Adrenal gland (tissue), 12 donors: ENCODE measurements around the gene KLF11. TPM values are rescaled to one million over a fixed set of nuclear protein-coding genes. Genes with fewer than 3 reads are reported as not detected.
"Not testable (repeated sequence)": the region's sequence is repeated elsewhere in the genome, so short reads cannot be mapped to it uniquely, and the experiment has no call there.

Experiments used
- DNase-seq, 7 donors: peaks; one replicate each; pipeline ENCODE4 v3.0.0-alpha.2; 2019 to 2020
- H3K27ac ChIP-seq, 5 donors: fragments of 200-600 bp; sonication (generic) in 4 of 5; 1 replicate in 3 of 5; 2 replicates in 2 of 5; pipeline versions ENCODE4 v1.5.1 to v1.8.0; 2016 to 2020; ENCODE audit warnings: mild to moderate bottlenecking in 1 of 5
- H3K27me3 ChIP-seq: fragments of 200-600 bp; 2 replicates; pipeline ENCODE4 v1.8.0; 2021
- H3K36me3 ChIP-seq, 2 donors: fragments of 200-600 bp; replicated peaks in 1 of 2; 1 replicate in 1 of 2; 2 replicates in 1 of 2; pipeline versions ENCODE4 v1.5.1 to v1.8.0; 2018 to 2022
- H3K4me1 ChIP-seq, 2 donors: fragments of 200-600 bp; replicated peaks in 1 of 2; 1 replicate in 1 of 2; 2 replicates in 1 of 2; pipeline versions ENCODE4 v1.5.1 to v1.8.0; 2018 to 2021
- H3K4me3 ChIP-seq, 4 donors: fragments of 200-600 bp; sonication (generic) in 3 of 4; one replicate each; pipeline ENCODE4 v1.5.1; 2016 to 2018
- H3K9me3 ChIP-seq, 3 donors: fragments of 200-600 bp; sonication (generic) in 1 of 3; replicated peaks in 1 of 3; 1 replicate in 2 of 3; 2 replicates in 1 of 3; pipeline versions ENCODE4 v1.5.1 to v1.8.0; 2016 to 2021
- CTCF ChIP-seq, 6 experiments: fragments of 450-650 bp in 4 of 6; fragments of 200-600 bp in 2 of 6; sonication (generic) in 1 of 6; IDR thresholded peaks; 1 replicate in 5 of 6; 2 replicates in 1 of 6; pipeline versions ENCODE4 v1.5.1 to v1.8.0; 2016 to 2021; ENCODE audit warnings: antibody characterized with exemption in 6 of 6, mild to moderate bottlenecking in 2 of 6, moderate library complexity in 1 of 6
- POLR2A ChIP-seq, 2 donors: fragments of 450-650 bp; IDR thresholded peaks; one replicate each; pipeline ENCODE4 v1.6.1; 2017; ENCODE audit warnings: antibody characterized with exemption in 2 of 2, mild to moderate bottlenecking in 2 of 2, moderate library complexity in 1 of 2
- WGBS, 4 donors: extraction: QIAGEN DNeasy Blood & Tissue Kit in 2 of 4; methylation state at CpG; one replicate each; pipeline versions ENCODE4 v1.1.5 to v1.1.7; 2013 to 2017; 5-methylcytosine and 5-hydroxymethylcytosine counted together
- intact Hi-C, 2 donors: fragments of 100-400 bp; cut with DNase I; formaldehyde crosslinking; loops; one replicate each; pipeline versions ENCODE4 v1.14.1 to v1.15.0; 2022 to 2023
- polyA plus RNA-seq, 3 donors: library from polyadenylated mRNA; stranded (reverse); fragments of 200-250 nt in 2 of 3; fragments of 350-450 nt in 1 of 3; fragmentation: Illumina TruSeq in 1 of 3; extraction: RNeasy Lipid Tissue Mini Kit (QIAGEN cat#74804) in 1 of 3; gene quantifications; one replicate each; pipeline ENCODE4 v1.2.3, GENCODE V29; 2013 to 2014
- total RNA-seq, 9 donors: library from RNA; depleted of rRNA in 4 of 9; stranded (reverse); fragments of >200 nt in 4 of 9; fragments of 120-200 nt in 1 of 9; fragmentation: NEBNext Ultra II Directional in 1 of 9; extraction: Animal tissue kit (Norgen Biotek cat#: 25700) in 1 of 9; gene quantifications; one replicate each; pipeline versions ENCODE4 v1.1.0 to v1.2.4, GENCODE V29; 2013 to 2023
- donor health status: healthy with polysubstance abuse.
- donor health status: Bipolar disorder and iron deficiency.
- donor health status: DM: yes; HTN: yes; CAD: no.
- donor health status: DM: no; HTN: no; CAD: no.
- donor health status: DM: no; HTN: no; CAD: no.
- donor health status: DM: yes; HTN: yes; CAD: no.

KLF11 gene
- total and polyA plus RNA-seq, 12 donors = 6.8 to 75.7 (median 26.1) TPM

GRCh38 chr2:10008809-10009176 is 34.6 kb upstream of the KLF11 start:
- H3K27me3 ChIP-seq = no peaks in the 10 kb centered on the region
- H3K9me3 ChIP-seq = no peaks in the 10 kb centered on the region
- H3K36me3 ChIP-seq = no peaks in the 10 kb centered on the region
- peak overlapping the region in 1 of 5 donors; percentile 81 for H3K27ac ChIP-seq
- DNase-seq = peak in 1 of 7 donors; percentile 5
- no peak overlapping the region for H3K4me3 ChIP-seq
- intact Hi-C loops = no loop called here
- TF ChIP-seq CTCF (IDR thresholded peaks at IDR 0.05) = no peak
- TF ChIP-seq POLR2A (IDR thresholded peaks at IDR 0.05) = no peak
- peaks cover 22 to 25% of the 10 kb centered on the region in 2 donors for H3K4me1 ChIP-seq
- 84 to 97% (median 92%) methylated on average over 9 of the region's 9 CpGs for WGBS, 4 donors

- H3K4me3 ChIP-seq = no peak overlapping the region
Observed at GRCh38 chr2:10009271-10009810, 34.0 kb upstream of the KLF11 start.

GRCh38 chr2:10009811-10010781 is 33.3 kb upstream of the KLF11 start:
- TF ChIP-seq POLR2A (IDR thresholded peaks at IDR 0.05) = peak in 1 of 2 donors; percentile 16
- no peak for TF ChIP-seq CTCF (IDR thresholded peaks at IDR 0.05)
- H3K36me3 ChIP-seq = no peaks in the 10 kb centered on the region
- H3K27ac ChIP-seq = peak overlapping the region in 4 of 5 donors; percentile 62 to 81 (median 73)
- no peaks in the 10 kb centered on the region for H3K9me3 ChIP-seq
- WGBS, 4 donors = 62 to 67% (median 66%) methylated on average over 24 to 36 of the region's 36 CpGs
- no peaks in the 10 kb centered on the region for H3K27me3 ChIP-seq
- no peak overlapping the region for H3K4me3 ChIP-seq
- H3K4me1 ChIP-seq = peaks cover 22 to 25% of the 10 kb centered on the region in 2 donors
- intact Hi-C loops = no loop called here
- DNase-seq = peak; percentile 88 to 95 (median 94)

More at GRCh38 chr2:10009271-10009810, 34.0 kb upstream of the KLF11 start:
- 87 to 92% (median 90%) methylated on average over 10 to 19 of the region's 19 CpGs for WGBS, 4 donors
- no peaks in the 10 kb centered on the region for H3K9me3 ChIP-seq
- H3K27me3 ChIP-seq = no peaks in the 10 kb centered on the region
- peaks cover 22 to 25% of the 10 kb centered on the region in 2 donors for H3K4me1 ChIP-seq
- no peaks in the 10 kb centered on the region for H3K36me3 ChIP-seq
- TF ChIP-seq CTCF (IDR thresholded peaks at IDR 0.05) = no peak
- no peak for TF ChIP-seq POLR2A (IDR thresholded peaks at IDR 0.05)
- DNase-seq = peak in 1 of 7 donors; percentile 21
- intact Hi-C loops = no loop called here
- H3K27ac ChIP-seq = peak overlapping the region in 4 of 5 donors; percentile 62 to 81 (median 73)

GRCh38 chr2:10010861-10011605 is 32.3 kb upstream of the KLF11 start:
- intact Hi-C loops = not testable (repeated sequence)
- DNase-seq = peak in 1 of 7 donors; percentile 21

GRCh38 chr2:10011606-10012325 is 31.6 kb upstream of the KLF11 start:
- WGBS, 4 donors = 88 to 95% (median 92%) methylated on average over 49 to 61 of the region's 61 CpGs
- H3K36me3 ChIP-seq, H3K27ac ChIP-seq, H3K4me3 ChIP-seq, H3K9me3 ChIP-seq, intact Hi-C loops, H3K27me3 ChIP-seq: not testable (repeated sequence)
- DNase-seq = peak in 1 of 7 donors; percentile 23
- H3K4me1 ChIP-seq = peaks cover 17 to 20% of the 10 kb centered on the region in 2 donors

More at GRCh38 chr2:10010861-10011605, 32.3 kb upstream of the KLF11 start:
- peaks cover 22 to 25% of the 10 kb centered on the region in 2 donors for H3K4me1 ChIP-seq
- not testable (repeated sequence) for H3K36me3 ChIP-seq, H3K27me3 ChIP-seq, H3K9me3 ChIP-seq, H3K4me3 ChIP-seq
- peak overlapping the region in 2 of 5 donors; percentile 62 to 81 for H3K27ac ChIP-seq
- 92 to 97% (median 95%) methylated on average over 52 of the region's 52 CpGs for WGBS, 4 donors

- H3K27ac ChIP-seq, H3K4me3 ChIP-seq, intact Hi-C loops, DNase-seq, H3K27me3 ChIP-seq, H3K36me3 ChIP-seq, H3K9me3 ChIP-seq: not testable (repeated sequence)
- peaks cover 14 to 16% of the 10 kb centered on the region in 2 donors for H3K4me1 ChIP-seq
- 89 to 94% (median 91%) methylated on average over 30 to 37 of the region's 37 CpGs for WGBS, 4 donors
Observed at GRCh38 chr2:10012366-10012962, 30.9 kb upstream of the KLF11 start.
